Muscle layer of colon (tissue), 2 donors: ENCODE data around the gene MIAT.

Source experiments
- H3K27ac ChIP-seq: one replicate; pipeline ENCODE4 v1.7.0; 2013; ENCODE audit warnings: low read depth, mild to moderate bottlenecking, low read length, moderate library complexity
- H3K27me3 ChIP-seq, 2 donors: one replicate each; pipeline ENCODE4 v1.7.0; 2013; ENCODE audit warnings: low read length in 2 of 2, mild to moderate bottlenecking in 2 of 2; ENCODE audit not compliant: insufficient read depth in 2 of 2, control insufficient read depth in 1 of 2
- H3K36me3 ChIP-seq: one replicate; pipeline ENCODE4 v1.7.0; 2013; ENCODE audit warnings: mild to moderate bottlenecking, low read length; ENCODE audit not compliant: insufficient read depth
- H3K4me1 ChIP-seq: one replicate; pipeline ENCODE4 v1.7.0; 2013; ENCODE audit warnings: mild to moderate bottlenecking, low read length; ENCODE audit not compliant: insufficient read depth
- H3K4me3 ChIP-seq, 2 donors: one replicate each; pipeline ENCODE4 v1.7.0; 2013; ENCODE audit warnings: low read length in 2 of 2, low read depth in 1 of 2, mild to moderate bottlenecking in 1 of 2, moderate library complexity in 1 of 2
- H3K9ac ChIP-seq: one replicate; pipeline ENCODE4 v1.7.0; 2013; ENCODE audit warnings: low read length
- H3K9me3 ChIP-seq: one replicate; pipeline ENCODE4 v1.7.0; 2013; ENCODE audit warnings: mild to moderate bottlenecking, low read length
- donor health status: abdominal sarcoma.
- donor health status: Adenocarcinoma of cecum.

The MIAT gene

DNA sequence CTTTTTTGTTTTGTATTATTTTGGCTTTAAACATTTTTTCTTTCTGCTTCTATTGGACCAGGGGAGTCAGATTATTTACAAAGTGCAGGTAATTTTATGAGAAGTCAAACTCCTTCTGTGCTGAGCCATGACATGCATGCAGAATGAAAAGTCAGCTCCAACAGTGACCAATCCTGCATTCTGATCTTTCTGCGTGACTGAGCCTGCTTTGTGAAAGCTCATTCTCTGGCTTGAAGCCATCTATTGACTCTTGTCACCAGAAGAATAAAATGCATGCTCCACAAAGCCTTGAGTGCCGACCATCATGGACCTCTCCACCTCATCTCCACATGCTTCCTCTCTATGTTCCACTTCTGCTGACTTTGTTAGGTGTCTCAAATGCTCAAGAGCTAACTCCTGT is 50.2 kb downstream of the MIAT start:
- no peak overlapping the region for H3K9ac ChIP-seq
- no peaks in the 10 kb centered on the region for H3K4me1 ChIP-seq
- H3K36me3 ChIP-seq, result no peaks in the 10 kb centered on the region
- no peak overlapping the region for H3K4me3 ChIP-seq
- H3K9me3 ChIP-seq, result no peaks in the 10 kb centered on the region
- H3K27me3 ChIP-seq, result no peaks in the 10 kb centered on the region
- no peak overlapping the region for H3K27ac ChIP-seq

DNA sequence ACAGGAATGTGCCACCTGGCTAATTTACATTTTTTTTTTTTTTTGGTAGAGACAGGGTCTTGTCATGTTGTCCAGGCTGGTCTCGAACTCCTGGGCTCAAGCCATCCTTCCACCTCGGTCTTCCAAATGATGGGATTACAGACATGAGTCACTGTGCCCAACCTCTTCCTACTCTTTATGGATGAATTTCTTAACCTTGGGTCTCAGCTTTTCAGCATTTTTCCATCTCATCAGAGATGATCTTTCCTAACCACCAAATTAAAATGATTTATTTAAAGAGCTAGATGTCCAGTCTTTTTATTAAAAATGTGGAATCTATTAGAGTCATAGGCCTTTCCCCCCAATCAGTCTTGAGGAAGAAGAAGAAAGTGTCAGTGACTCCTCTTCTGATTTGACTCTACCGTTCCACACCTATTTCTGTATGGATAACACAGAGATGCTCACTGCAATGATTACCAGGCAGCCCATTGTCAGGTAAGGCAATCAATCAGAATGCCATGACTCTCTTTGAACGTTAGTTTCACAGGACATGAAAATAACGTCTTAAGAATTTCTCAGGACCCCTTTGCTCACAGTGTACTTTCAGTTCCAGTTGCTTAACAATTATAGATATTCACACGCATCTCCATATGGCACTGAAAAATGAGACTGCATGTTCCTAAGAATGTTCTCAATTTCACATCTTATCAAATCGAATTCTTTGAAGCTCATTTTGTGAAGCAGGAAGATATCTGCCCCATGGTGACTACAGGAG is 51.0 kb downstream of the MIAT start:
- no peak overlapping the region for H3K27ac ChIP-seq
- no peak overlapping the region for H3K4me3 ChIP-seq
- no peaks in the 10 kb centered on the region for H3K27me3 ChIP-seq
- H3K4me1 ChIP-seq, result no peaks in the 10 kb centered on the region
- no peaks in the 10 kb centered on the region for H3K9me3 ChIP-seq
- no peaks in the 10 kb centered on the region for H3K36me3 ChIP-seq
- no peak overlapping the region for H3K9ac ChIP-seq

DNA sequence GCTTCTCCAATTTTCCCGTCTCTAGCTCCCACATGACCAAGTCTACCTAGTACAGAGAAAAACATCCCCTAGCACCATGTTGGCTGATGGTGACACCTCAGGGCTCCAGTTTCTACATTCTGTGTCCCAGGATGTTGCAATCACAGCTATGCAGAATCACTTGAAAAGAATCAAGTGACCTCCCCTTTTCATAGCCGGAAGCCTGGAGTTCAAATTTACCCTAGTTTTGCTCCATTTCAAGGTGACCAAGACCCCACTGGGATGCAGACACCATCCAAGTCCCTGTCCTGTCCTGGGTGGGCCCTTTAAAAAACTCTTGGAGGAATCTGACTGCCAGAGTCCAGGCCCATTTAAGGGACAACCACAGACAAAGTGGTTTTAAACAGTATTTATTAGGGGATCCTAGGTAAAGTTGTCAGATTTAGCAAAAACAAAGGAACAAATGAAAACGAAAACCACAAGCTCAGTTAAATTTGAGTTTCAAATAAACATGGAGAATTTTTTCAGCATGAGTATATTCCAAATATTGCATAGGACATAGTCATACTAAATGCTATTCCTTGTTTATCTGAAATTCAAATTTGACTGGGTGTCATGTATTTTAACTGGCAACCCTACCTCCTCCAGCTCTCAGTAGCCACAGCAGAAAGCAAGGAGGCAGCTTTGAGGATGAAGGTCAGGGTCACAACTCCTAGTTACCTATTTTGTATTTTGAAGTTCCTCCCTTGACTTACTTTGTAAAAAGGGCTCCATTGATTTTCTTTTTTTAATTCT is 52.4 kb downstream of the MIAT start:
- Histone ChIP-seq H3K27me3 (no peaks in the 10 kb centered on the region), H3K4me1 (no peaks in the 10 kb centered on the region), H3K4me3 (no peak overlapping the region), H3K9ac (no peak overlapping the region), H3K27ac (no peak overlapping the region), H3K9me3 (no peaks in the 10 kb centered on the region), H3K36me3 (no peaks in the 10 kb centered on the region)

DNA sequence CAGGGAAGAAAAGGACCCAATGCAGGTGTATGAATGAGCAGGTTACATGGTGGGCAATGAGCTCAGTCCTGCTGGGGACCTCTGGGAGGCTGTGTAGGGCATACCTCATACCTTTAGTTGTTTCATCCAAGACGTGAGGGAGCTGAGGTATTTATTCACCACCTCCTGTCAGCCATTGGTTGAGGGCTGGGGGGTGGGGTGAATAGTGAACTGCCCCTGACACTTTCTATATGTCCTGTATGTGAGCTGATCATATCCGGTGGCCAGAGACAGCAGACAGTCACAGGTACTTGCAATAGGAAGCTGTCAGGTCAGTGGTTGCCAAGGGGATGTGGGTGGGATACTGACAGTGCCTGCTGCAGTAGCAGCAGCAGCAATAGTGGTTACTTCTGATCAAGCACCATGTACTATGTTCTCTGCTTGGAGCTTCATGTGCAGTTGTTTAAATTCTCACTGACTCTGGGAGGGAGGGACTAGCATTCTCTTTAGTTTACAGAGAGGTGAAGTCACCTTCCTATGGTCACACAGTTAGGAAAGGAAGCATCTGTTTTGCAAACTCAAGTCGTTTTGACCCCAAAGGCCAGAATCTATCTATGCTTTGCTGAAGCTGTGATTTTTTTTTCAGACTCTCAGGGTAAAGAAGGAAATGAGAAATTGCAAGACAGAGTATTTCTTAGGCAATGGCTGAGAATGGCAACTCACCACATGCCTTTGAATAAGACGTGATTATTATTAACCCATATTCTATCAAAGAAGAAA is 54.0 kb downstream of the MIAT start:
- no peak overlapping the region for H3K9ac ChIP-seq
- no peaks in the 10 kb centered on the region for H3K9me3 ChIP-seq
- no peak overlapping the region for H3K4me3 ChIP-seq
- no peak overlapping the region for H3K27ac ChIP-seq
- no peaks in the 10 kb centered on the region for H3K36me3 ChIP-seq
- H3K27me3 ChIP-seq, result no peaks in the 10 kb centered on the region
- H3K4me1 ChIP-seq, result no peaks in the 10 kb centered on the region

DNA sequence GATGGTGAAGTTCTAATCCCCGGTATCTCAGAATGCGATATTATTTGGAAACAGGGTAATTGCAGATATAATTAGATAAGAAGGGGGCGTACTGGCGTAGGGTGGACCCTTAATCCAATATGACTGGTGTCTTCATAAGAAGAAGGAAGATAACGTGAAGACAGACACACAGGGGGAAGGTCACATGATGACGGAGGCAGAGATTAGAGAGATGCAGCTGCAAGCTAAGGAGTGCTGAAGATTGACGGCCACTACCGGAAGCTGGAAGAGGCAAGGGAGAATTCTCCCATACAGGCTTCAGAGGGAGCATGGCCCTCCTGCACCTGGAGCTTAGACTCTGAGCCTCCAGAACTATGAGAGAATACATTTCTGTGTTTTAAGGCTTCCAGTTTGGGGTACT is 54.8 kb downstream of the MIAT start:
- H3K9me3 ChIP-seq, result no peaks in the 10 kb centered on the region
- H3K27me3 ChIP-seq, result no peaks in the 10 kb centered on the region
- H3K27ac ChIP-seq, result no peak overlapping the region
- H3K36me3 ChIP-seq, result no peaks in the 10 kb centered on the region
- H3K4me1 ChIP-seq, result no peaks in the 10 kb centered on the region
- H3K4me3 ChIP-seq, result no peak overlapping the region
- H3K9ac ChIP-seq, result no peak overlapping the region

DNA sequence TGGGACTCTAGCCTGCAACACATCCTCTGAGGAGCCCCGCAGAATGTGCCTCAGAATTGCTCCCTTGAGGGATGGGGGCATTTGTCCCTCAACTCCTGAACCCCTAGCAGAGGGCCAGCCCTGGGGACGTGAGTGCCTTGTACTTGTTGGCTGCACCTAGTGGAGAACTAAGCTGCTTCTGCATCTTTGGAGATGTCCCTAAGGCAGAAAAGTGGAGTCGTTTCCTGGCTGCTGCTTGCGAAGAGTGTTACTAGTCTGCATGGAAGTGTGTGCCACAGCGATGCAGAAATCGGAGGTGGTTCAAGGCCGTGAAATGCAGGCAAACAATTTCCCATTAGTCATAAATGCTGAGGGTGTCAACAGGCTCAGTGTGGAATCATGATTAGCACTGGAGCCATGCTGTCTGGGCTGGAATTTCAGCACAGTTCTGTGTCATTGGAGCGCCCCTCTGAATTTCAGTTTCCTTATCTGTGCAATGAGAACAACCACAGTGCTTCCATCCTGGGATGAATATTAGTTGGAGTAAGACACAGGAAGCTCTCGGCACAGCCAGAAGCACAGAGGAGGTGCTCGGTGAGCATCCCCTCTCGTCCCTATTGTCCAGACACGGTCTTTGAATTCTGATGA is 56.5 kb downstream of the MIAT start:
- H3K9me3 ChIP-seq, result no peaks in the 10 kb centered on the region
- no peaks in the 10 kb centered on the region for H3K36me3 ChIP-seq
- H3K9ac ChIP-seq, result no peak overlapping the region
- no peaks in the 10 kb centered on the region for H3K4me1 ChIP-seq
- no peak overlapping the region for H3K27ac ChIP-seq
- no peak overlapping the region for H3K4me3 ChIP-seq
- no peaks in the 10 kb centered on the region for H3K27me3 ChIP-seq

DNA sequence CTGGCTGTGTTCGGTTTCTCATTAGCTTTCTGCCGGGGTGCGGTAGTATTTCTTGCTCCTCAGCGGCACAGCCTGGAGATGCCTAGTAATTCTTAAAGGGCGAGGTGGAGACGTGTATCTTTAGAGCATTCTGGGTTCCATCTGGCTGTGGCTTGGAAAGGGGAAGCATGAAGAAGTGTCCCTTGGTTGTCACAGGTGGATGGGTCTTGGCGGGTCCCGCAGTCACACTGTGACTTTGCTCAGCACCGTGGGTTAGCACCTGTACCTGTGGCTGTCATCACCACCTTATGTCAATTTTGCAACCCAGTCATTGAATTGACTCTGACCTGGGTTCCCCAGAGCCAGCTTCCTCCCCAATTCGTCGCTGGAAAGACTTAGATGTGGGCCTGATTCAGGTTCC is 57.6 kb downstream of the MIAT start:
- no peaks in the 10 kb centered on the region for H3K9me3 ChIP-seq
- no peaks in the 10 kb centered on the region for H3K4me1 ChIP-seq
- H3K9ac ChIP-seq, result no peak overlapping the region
- no peak overlapping the region for H3K27ac ChIP-seq
- H3K27me3 ChIP-seq, result no peaks in the 10 kb centered on the region
- H3K4me3 ChIP-seq, result no peak overlapping the region
- no peaks in the 10 kb centered on the region for H3K36me3 ChIP-seq

DNA sequence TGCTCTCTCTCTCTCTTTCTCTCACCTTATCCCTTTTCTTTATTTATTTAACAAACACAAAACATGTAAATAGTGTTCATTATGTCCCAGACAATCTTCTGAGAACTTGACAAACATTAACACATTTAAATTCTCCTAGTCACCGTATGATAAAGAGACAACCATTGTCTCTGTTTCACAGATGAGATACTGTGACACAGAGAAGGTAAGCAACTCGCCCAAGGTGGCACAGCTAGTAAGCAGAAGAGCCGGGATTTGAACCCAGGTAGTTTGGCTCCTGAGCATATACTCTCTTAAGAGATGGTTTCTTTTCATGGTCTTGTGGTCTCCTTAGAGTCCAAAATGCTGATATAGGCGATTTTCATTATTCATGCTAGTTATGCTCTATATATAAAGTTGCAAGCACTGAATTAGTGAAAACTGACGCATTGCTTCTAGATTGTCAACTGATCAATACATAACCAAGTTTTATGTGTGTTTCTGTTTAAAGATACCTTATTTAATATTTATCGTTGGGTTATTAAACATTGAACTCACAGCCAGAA is 58.1 kb downstream of the MIAT start:
- Histone ChIP-seq H3K9me3 (no peaks in the 10 kb centered on the region), H3K36me3 (no peaks in the 10 kb centered on the region), H3K4me3 (no peak overlapping the region), H3K27ac (no peak overlapping the region), H3K27me3 (no peaks in the 10 kb centered on the region), H3K4me1 (no peaks in the 10 kb centered on the region), H3K9ac (no peak overlapping the region)

DNA sequence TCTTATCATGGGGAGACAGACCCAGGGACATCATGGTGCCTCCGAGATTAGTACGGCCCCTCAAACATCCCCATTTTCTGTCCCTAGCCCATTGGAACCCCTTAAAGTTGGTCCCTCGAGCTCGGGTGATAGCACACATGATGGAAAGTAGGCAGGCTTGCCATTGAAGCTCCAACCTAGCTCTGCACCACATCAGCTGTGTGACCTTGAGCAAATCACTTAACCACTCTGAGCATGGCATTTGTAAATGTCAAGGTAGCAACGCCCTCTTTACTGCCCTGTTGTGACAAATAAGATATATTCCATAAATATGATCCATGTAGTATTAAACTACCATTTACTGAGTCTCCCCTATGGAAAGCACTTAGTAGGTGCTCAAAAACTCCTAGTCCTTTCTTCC is 61.1 kb downstream of the MIAT start:
- H3K36me3 ChIP-seq, result peaks cover 8% of the 10 kb centered on the region
- no peak overlapping the region for H3K27ac ChIP-seq
- no peaks in the 10 kb centered on the region for H3K4me1 ChIP-seq
- H3K27me3 ChIP-seq, result no peaks in the 10 kb centered on the region
- no peak overlapping the region for H3K4me3 ChIP-seq
- H3K9me3 ChIP-seq, result no peaks in the 10 kb centered on the region
- no peak overlapping the region for H3K9ac ChIP-seq

DNA sequence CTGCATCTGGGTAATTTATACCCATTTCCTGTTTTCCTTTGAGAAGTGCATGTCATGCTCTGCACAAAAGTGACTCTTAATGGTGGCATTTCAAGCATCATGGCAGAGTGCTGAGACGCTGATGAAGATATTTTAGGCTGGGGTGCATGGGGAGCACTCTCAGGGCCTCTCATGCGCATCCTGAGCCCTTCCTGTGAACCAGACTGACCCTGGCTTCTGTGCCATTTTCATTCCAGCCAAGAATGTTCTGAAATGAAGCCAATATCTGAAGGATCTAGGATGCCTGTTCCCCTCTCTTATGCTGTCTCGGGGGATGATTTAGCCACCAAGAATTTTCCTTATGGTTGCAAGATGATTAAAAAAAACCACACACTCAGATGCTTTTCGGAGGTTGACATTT is 61.5 kb downstream of the MIAT start:
- H3K4me1 ChIP-seq, result no peaks in the 10 kb centered on the region
- H3K27me3 ChIP-seq, result no peaks in the 10 kb centered on the region
- H3K36me3 ChIP-seq, result peaks cover 8% of the 10 kb centered on the region
- no peak overlapping the region for H3K4me3 ChIP-seq
- no peak overlapping the region for H3K9ac ChIP-seq
- H3K27ac ChIP-seq, result no peak overlapping the region
- no peaks in the 10 kb centered on the region for H3K9me3 ChIP-seq

DNA sequence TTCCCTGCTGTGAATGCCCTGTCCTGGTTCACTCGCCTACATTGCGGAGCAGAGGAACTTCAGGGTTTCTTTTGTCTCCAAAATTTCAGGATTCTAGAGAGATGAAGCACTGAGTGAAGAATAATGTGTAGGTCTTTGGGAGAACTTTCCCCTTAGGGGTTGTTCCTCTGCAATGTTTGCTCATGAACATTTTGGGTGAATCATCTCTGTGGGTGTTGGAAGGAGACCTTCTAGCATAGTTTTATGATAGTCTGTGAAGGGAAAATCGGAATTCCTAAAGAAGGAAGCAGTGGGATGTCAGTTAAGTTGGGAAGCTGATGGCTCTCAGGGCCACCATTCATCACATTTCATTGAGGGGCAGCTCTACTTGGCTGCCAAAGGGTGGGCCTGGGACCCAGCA is 64.8 kb downstream of the MIAT start:
- Histone ChIP-seq H3K4me3 (no peak overlapping the region), H3K4me1 (no peaks in the 10 kb centered on the region), H3K36me3 (peaks cover 8% of the 10 kb centered on the region), H3K9me3 (no peaks in the 10 kb centered on the region), H3K27me3 (no peaks in the 10 kb centered on the region), H3K9ac (no peak overlapping the region), H3K27ac (no peak overlapping the region)
